IMR-90 (cell line): ENCODE measurements around the gene GRK2. TPM values are rescaled to one million over a fixed set of nuclear protein-coding genes. Genes with fewer than 3 reads are reported as not detected.

Source experiments
- ATAC-seq: fragments of 200-7000 bp; cut with Tn5 transposase; 2 replicates; pipeline ENCODE4 v1.9.1; 2020; ENCODE audit warnings: low read depth, mild to moderate bottlenecking, moderate library complexity
- BruUV-seq: library from RNA; stranded (reverse); fragments of 400-500 nt; replicated peaks from 2 replicates; lab custom pipeline; 2021; lab: Mats Ljungman, UMichigan
- CTCF ChIA-PET: fragments of 300-600 bp; formaldehyde crosslinking; extraction: SDS; loops from one replicate; lab custom pipeline; 2021; ENCODE audit warnings: antibody characterized with exemption; lab: Yijun Ruan, JAX
- POLR2A ChIA-PET: fragments of 300-600 bp; sonication (Branson Sonifier 250); formaldehyde crosslinking; loops from one replicate; lab custom pipeline; 2022; ENCODE audit warnings: antibody characterized with exemption; ENCODE audit not compliant: unreplicated experiment; lab: Charles Lee
- DNase-seq: peaks from one replicate; pipeline ENCODE4 v3.0.0; 2013
- H2AFZ ChIP-seq: replicated peaks from 2 replicates; pipeline ENCODE3; 2013; ENCODE audit warnings: low read length, mild to moderate bottlenecking; ENCODE audit not compliant: poor library complexity
- H2AK5ac ChIP-seq: 2 replicates; pipeline ENCODE4 v1.6.1; 2013; ENCODE audit warnings: low read depth, low read length, inconsistent platforms
- H2AK9ac ChIP-seq: replicated peaks from 2 replicates; pipeline ENCODE3; 2013; ENCODE audit warnings: mild to moderate bottlenecking, low read depth, low read length, moderate library complexity; ENCODE audit not compliant: poor library complexity
- H2BK120ac ChIP-seq: 2 replicates; pipeline ENCODE4 v1.6.1; 2013; ENCODE audit warnings: low read depth, low read length, inconsistent platforms
- H2BK15ac ChIP-seq: 3 replicates; pipeline ENCODE4 v1.6.1; 2013; ENCODE audit warnings: low read depth, low read length, inconsistent platforms
- H2BK20ac ChIP-seq: 2 replicates; pipeline ENCODE4 v1.6.1; 2013; ENCODE audit warnings: low read depth, mild to moderate bottlenecking, inconsistent platforms, low read length, moderate library complexity
- H2BK5ac ChIP-seq: 2 replicates; pipeline ENCODE4 v1.6.1; 2013; ENCODE audit warnings: mild to moderate bottlenecking, low read depth, low read length, inconsistent platforms; ENCODE audit not compliant: poor library complexity, severe bottlenecking
- H3K14ac ChIP-seq: replicated peaks from 2 replicates; pipeline ENCODE4 v1.6.1; 2013; ENCODE audit warnings: low read depth, low read length, inconsistent platforms
- H3K18ac ChIP-seq: 2 replicates; pipeline ENCODE4 v1.6.1; 2013; ENCODE audit warnings: low read depth, low read length, control low read depth
- H3K23ac ChIP-seq: 2 replicates; pipeline ENCODE4 v1.6.1; 2013; ENCODE audit warnings: low read depth, low read length, inconsistent platforms
- H3K27ac ChIP-seq: 2 replicates; pipeline ENCODE4 v1.5.1; 2013; ENCODE audit warnings: mild to moderate bottlenecking, control low read depth, low read length; ENCODE audit not compliant: insufficient read depth
- H3K27me3 ChIP-seq: 2 replicates; pipeline ENCODE4 v1.6.1; 2013; ENCODE audit warnings: low read length; ENCODE audit not compliant: control insufficient read depth, insufficient read depth
- H3K36me3 ChIP-seq: 2 replicates; pipeline ENCODE4 v1.6.1; 2013; ENCODE audit warnings: low read length, mixed read lengths; ENCODE audit not compliant: control insufficient read depth, insufficient read depth
- H3K4ac ChIP-seq: 2 replicates; pipeline ENCODE4 v1.6.1; 2013; ENCODE audit warnings: low read depth, low read length, inconsistent platforms
- H3K4me1 ChIP-seq: 2 replicates; pipeline ENCODE4 v1.6.1; 2013; ENCODE audit warnings: low read length, mixed read lengths; ENCODE audit not compliant: control insufficient read depth, insufficient read depth
- H3K4me2 ChIP-seq: 2 replicates; pipeline ENCODE4 v1.6.1; 2013; ENCODE audit warnings: low read depth, mild to moderate bottlenecking, control low read depth, low read length, moderate library complexity
- H3K4me3 ChIP-seq: 2 replicates; pipeline ENCODE4 v1.5.1; 2013; ENCODE audit warnings: low read depth, mild to moderate bottlenecking, control low read depth, low read length, moderate library complexity; ENCODE audit not compliant: insufficient read depth
- H3K56ac ChIP-seq: 2 replicates; pipeline ENCODE4 v1.6.1; 2013; ENCODE audit warnings: low read length, inconsistent platforms; ENCODE audit not compliant: insufficient read depth; ENCODE audit errors: extremely low read depth
- H3K79me1 ChIP-seq, 2 experiments: 2 replicates each; pipeline ENCODE4 v1.6.1; 2013; ENCODE audit warnings: low read length in 2 of 2, inconsistent platforms in 1 of 2, low read depth in 1 of 2
- H3K9ac ChIP-seq: 2 replicates; pipeline ENCODE4 v1.6.1; 2013; ENCODE audit warnings: low read depth, low read length, control low read depth
- H3K9me1 ChIP-seq: 2 replicates; pipeline ENCODE4 v1.6.1; 2013; ENCODE audit warnings: low read length, inconsistent platforms; ENCODE audit not compliant: insufficient read depth
- H3K9me3 ChIP-seq: 2 replicates; pipeline ENCODE4 v1.6.1; 2013; ENCODE audit warnings: low read length; ENCODE audit not compliant: control insufficient read depth, insufficient read depth
- H4K20me1 ChIP-seq: 2 replicates; pipeline ENCODE4 v1.6.1; 2013; ENCODE audit warnings: low read length, inconsistent platforms; ENCODE audit not compliant: insufficient read depth
- H4K5ac ChIP-seq: 2 replicates; pipeline ENCODE4 v1.6.1; 2013; ENCODE audit warnings: mild to moderate bottlenecking, low read depth, low read length, control low read depth
- H4K8ac ChIP-seq, 2 experiments: 2 replicates each; pipeline ENCODE4 v1.6.1; 2013; ENCODE audit warnings: low read depth in 2 of 2, low read length in 2 of 2, control low read depth in 1 of 2, inconsistent platforms in 1 of 2
- H4K91ac ChIP-seq: 2 replicates; pipeline ENCODE4 v1.6.1; 2013; ENCODE audit warnings: low read depth, low read length, inconsistent platforms; ENCODE audit not compliant: insufficient read depth
- BHLHE40 ChIP-seq: fragments of 150-350 bp; IDR thresholded peaks from 2 replicates; pipeline ENCODE4 v1.6.1; 2016; ENCODE audit warnings: mild to moderate bottlenecking, low read depth, low read length
- CEBPB ChIP-seq: IDR thresholded peaks from 2 replicates; pipeline ENCODE4 v1.6.1; 2012; ENCODE audit warnings: low read depth, low read length, improper control_type of control experiment
- CHD1 ChIP-seq: IDR thresholded peaks from 2 replicates; pipeline ENCODE4 v1.6.1; 2012; ENCODE audit warnings: low read depth, low read length, improper control_type of control experiment
- CTCF ChIP-seq: conservative IDR thresholded peaks from 2 replicates; pipeline ENCODE4 v1.5.1; 2012; ENCODE audit warnings: mild to moderate bottlenecking, low read depth, low read length, improper control_type of control experiment
- ELK1 ChIP-seq: fragments of 150-350 bp; IDR thresholded peaks from 2 replicates; pipeline ENCODE4 v1.6.1; 2016; ENCODE audit warnings: low read depth, mild to moderate bottlenecking, low read length, moderate library complexity, borderline replicate concordance
- FOS ChIP-seq: fragments of 150-350 bp; IDR thresholded peaks from 2 replicates; pipeline ENCODE4 v1.6.1; 2016; ENCODE audit warnings: low read depth, low read length
- MAFK ChIP-seq: IDR thresholded peaks from 2 replicates; pipeline ENCODE4 v1.6.1; 2012; ENCODE audit warnings: low read depth, low read length, improper control_type of control experiment
- NFE2L2 ChIP-seq: fragments of 150-350 bp; IDR thresholded peaks from 2 replicates; pipeline ENCODE4 v1.6.1; 2016; ENCODE audit warnings: low read depth, mild to moderate bottlenecking, low read length
- POLR2A ChIP-seq: IDR thresholded peaks from 2 replicates; pipeline ENCODE4 v1.6.1; 2012; ENCODE audit warnings: mild to moderate bottlenecking, low read depth, low read length
- RAD21 ChIP-seq: IDR thresholded peaks from 2 replicates; pipeline ENCODE4 v1.6.1; 2012; ENCODE audit warnings: low read length, improper control_type of control experiment
- RFX5 ChIP-seq: IDR thresholded peaks from 2 replicates; pipeline ENCODE4 v1.8.0; 2012; ENCODE audit warnings: low read depth, mild to moderate bottlenecking, low read length, moderate library complexity
- USF2 ChIP-seq: fragments of 150-350 bp; IDR thresholded peaks from 2 replicates; pipeline ENCODE4 v1.6.1; 2017; ENCODE audit warnings: mild to moderate bottlenecking, antibody characterized with exemption, low read length, low read depth
- WGBS, 2 experiments: methylation state at CpG; one replicate each; pipeline versions ENCODE4 v1.1.5 to v1.1.7; 2013; ENCODE audit warnings: missing lambda C conversion rate in 2 of 2; ENCODE audit not compliant: insufficient read length in 1 of 2; ENCODE audit errors: extremely low coverage in 2 of 2; 5-methylcytosine and 5-hydroxymethylcytosine counted together
- dilution Hi-C: fragments of 300-500 bp; cut with HindIII; formaldehyde crosslinking; loops from one replicate; pipeline ENCODE4 v1.14.3; 2018; ENCODE audit warnings: low sequenced_read_pairs; ENCODE audit not compliant: unreplicated experiment
- in situ Hi-C: fragments of 300-500 bp; cut with MboI; formaldehyde crosslinking; loops from 3 replicates; pipeline ENCODE4 v1.14.3; 2019; ENCODE audit warnings: low sequenced_read_pairs, inconsistent platforms, mixed read lengths
- intact Hi-C: fragments of 100-400 bp; cut with micrococcal nuclease; formaldehyde crosslinking; loops from 2 replicates; pipeline ENCODE4 v1.10.0; 2022
- polyA plus RNA-seq, 3 experiments: library from polyadenylated mRNA; depleted of rRNA; stranded (reverse); fragments of >200 nt; gene quantifications; 2 replicates each; pipeline ENCODE4 v1.2.3, GENCODE V29; 2012; ENCODE audit warnings: low replicate concordance in 1 of 3
- total RNA-seq: library from RNA; depleted of rRNA; stranded (reverse); fragments of >200 nt; gene quantifications from 2 replicates; pipeline ENCODE4 v1.2.3, GENCODE V29; 2012

Gene GRK2
- total and polyA plus RNA-seq, 2 of the 4 experiments (the other 2 are of a cell fraction): 26.7 to 41.8 TPM

- Histone ChIP-seq H3K56ac (no peak overlapping the region), H3K4me1 (peaks cover 35% of the 10 kb centered on the region), H3K4ac (no peak overlapping the region), H3K27ac (no peak overlapping the region), H3K4me3 (no peak overlapping the region), H3K27me3 (no peaks in the 10 kb centered on the region), H3K9me3 (no peaks in the 10 kb centered on the region), H3K18ac (no peak overlapping the region), H2AFZ (no peak overlapping the region), H3K23ac (no peak overlapping the region), H4K20me1 (peaks cover 44% of the 10 kb centered on the region), H2BK5ac (no peak overlapping the region), H2BK15ac (no peak overlapping the region), H4K5ac (no peak overlapping the region), H3K9ac (no peak overlapping the region), H3K79me1 (peaks cover 24 to 93% of the 10 kb centered on the region in 2 experiments; a peak in 3 of 4 replicates), H2BK120ac (no peak overlapping the region), H4K91ac (no peak overlapping the region), H3K36me3 (peaks cover 10% of the 10 kb centered on the region; the same call in 1 of the 2 replicates), H4K8ac (no peak overlapping the region), H3K9me1 (peaks cover 37% of the 10 kb centered on the region), H2BK20ac (no peak overlapping the region), H3K14ac (no peak overlapping the region), H3K4me2 (no peak overlapping the region), H2AK9ac (no peak overlapping the region), H2AK5ac (no peak overlapping the region)
- BruUV-seq: no TSS peak
- DNase-seq (no peak), ATAC-seq (no peak)
- in situ Hi-C loops: no loop called here
- dilution Hi-C loops: no loop called here
- ChIA-PET POLR2A (no interaction called here), CTCF (no interaction called here)
- intact Hi-C loops: no loop called here
- WGBS, 2 experiments: no CpG with 5 or more reads among the region's 5 CpGs
- TF ChIP-seq CHD1 (no peak), MAFK (no peak), RFX5 (no peak), CEBPB (no peak), USF2 (no peak), BHLHE40 (no peak), RAD21 (no peak), CTCF (no peak), NFE2L2 (no peak), FOS (no peak), ELK1 (no peak), POLR2A (no peak)
Measured at GRCh38 chr11:67271205-67271540, 4.9 kb downstream of the GRK2 start.
